H9 (cell line): ENCODE measurements around the gene PTPN23. TPM values are rescaled to one million over a fixed set of nuclear protein-coding genes. Genes with fewer than 3 reads are reported as not detected.

Source experiments
- DNase-seq: peaks from one replicate; pipeline ENCODE4 v3.0.0-alpha.2; 2017
- H2AFZ ChIP-seq: one replicate; pipeline ENCODE4 v1.6.1; 2013; ENCODE audit warnings: mild to moderate bottlenecking, low read length, control low read depth, moderate library complexity
- H2AK5ac ChIP-seq: 2 replicates; pipeline ENCODE4 v1.6.1; 2013; ENCODE audit warnings: low read length, control low read depth, mixed read lengths; ENCODE audit not compliant: insufficient read length
- H2BK120ac ChIP-seq: one replicate; pipeline ENCODE4 v1.6.1; 2013; ENCODE audit warnings: low read depth, mild to moderate bottlenecking, low read length, control low read depth, inconsistent platforms; ENCODE audit not compliant: poor library complexity, severe bottlenecking
- H2BK12ac ChIP-seq: 2 replicates; pipeline ENCODE4 v1.6.1; 2013; ENCODE audit warnings: low read length, control low read depth, mixed read lengths, low read depth; ENCODE audit not compliant: insufficient read length
- H2BK15ac ChIP-seq: 2 replicates; pipeline ENCODE4 v1.6.1; 2013; ENCODE audit warnings: low read depth, low read length, control low read depth
- H2BK20ac ChIP-seq: one replicate; pipeline ENCODE4 v1.6.1; 2013; ENCODE audit warnings: low read depth, mild to moderate bottlenecking, low read length, control low read depth, inconsistent platforms; ENCODE audit not compliant: poor library complexity, severe bottlenecking
- H2BK5ac ChIP-seq: 2 replicates; pipeline ENCODE4 v1.6.1; 2013; ENCODE audit warnings: low read length, control low read depth, mixed read lengths; ENCODE audit not compliant: insufficient read length
- H3K14ac ChIP-seq: 2 replicates; pipeline ENCODE4 v1.6.1; 2013; ENCODE audit warnings: low read length, control low read depth; ENCODE audit not compliant: insufficient read depth
- H3K18ac ChIP-seq: 2 replicates; pipeline ENCODE4 v1.6.1; 2013; ENCODE audit warnings: low read depth, mild to moderate bottlenecking, mixed read lengths, low read length, control low read depth; ENCODE audit not compliant: insufficient read length
- H3K23ac ChIP-seq: 2 replicates; pipeline ENCODE4 v1.6.1; 2013; ENCODE audit warnings: low read length, control low read depth, mixed read lengths, low read depth; ENCODE audit not compliant: insufficient read length
- H3K23me2 ChIP-seq: 2 replicates; pipeline ENCODE4 v1.6.1; 2013; ENCODE audit warnings: low read depth, mild to moderate bottlenecking, mixed read lengths, low read length, control low read depth; ENCODE audit not compliant: insufficient read length, poor library complexity, severe bottlenecking
- H3K27ac ChIP-seq: 2 replicates; pipeline ENCODE4 v1.5.1; 2013; ENCODE audit warnings: low read length, control low read depth, mixed read lengths, low read depth; ENCODE audit not compliant: insufficient read length
- H3K27me3 ChIP-seq: 2 replicates; pipeline ENCODE4 v1.6.1; 2013; ENCODE audit warnings: low read length, control low read depth, inconsistent platforms; ENCODE audit not compliant: insufficient read depth
- H3K4ac ChIP-seq: 2 replicates; pipeline ENCODE4 v1.6.1; 2013; ENCODE audit warnings: low read depth, mild to moderate bottlenecking, control low read depth, inconsistent platforms, low read length, moderate library complexity
- H3K4me1 ChIP-seq: 2 replicates; pipeline ENCODE4 v1.6.1; 2013; ENCODE audit warnings: low read length, control low read depth, inconsistent platforms; ENCODE audit not compliant: insufficient read depth
- H3K4me2 ChIP-seq: 2 replicates; pipeline ENCODE4 v1.6.1; 2013; ENCODE audit warnings: low read length, control low read depth, mixed read lengths; ENCODE audit not compliant: insufficient read length, insufficient read depth
- H3K56ac ChIP-seq: 2 replicates; pipeline ENCODE4 v1.6.1; 2013; ENCODE audit warnings: low read depth, mild to moderate bottlenecking, mixed read lengths, low read length, control low read depth; ENCODE audit not compliant: insufficient read length
- H3K79me1 ChIP-seq: 2 replicates; pipeline ENCODE4 v1.6.1; 2013; ENCODE audit warnings: low read depth, mild to moderate bottlenecking, moderate library complexity, low read length, control low read depth, inconsistent platforms; ENCODE audit not compliant: insufficient read depth, poor library complexity, severe bottlenecking
- H3K79me2 ChIP-seq: 2 replicates; pipeline ENCODE4 v1.6.1; 2013; ENCODE audit warnings: low read length, control low read depth, inconsistent platforms; ENCODE audit not compliant: insufficient read depth
- H3K9ac ChIP-seq: 2 replicates; pipeline ENCODE4 v1.6.1; 2013; ENCODE audit warnings: low read length, control low read depth, mixed read lengths; ENCODE audit not compliant: insufficient read length; ENCODE audit errors: extremely low read depth
- H3K9me3 ChIP-seq: one replicate; pipeline ENCODE4 v1.6.1; 2013; ENCODE audit warnings: low read depth, low read length, inconsistent platforms; ENCODE audit not compliant: control insufficient read depth
- H3T11ph ChIP-seq: one replicate; pipeline ENCODE4 v1.6.1; 2013; ENCODE audit warnings: mild to moderate bottlenecking, low read length, control low read depth, inconsistent platforms
- H4K20me1 ChIP-seq: one replicate; pipeline ENCODE4 v1.6.1; 2013; ENCODE audit not compliant: control insufficient read depth, insufficient read length, insufficient read depth
- H4K5ac ChIP-seq: 2 replicates; pipeline ENCODE4 v1.6.1; 2013; ENCODE audit warnings: low read depth, mild to moderate bottlenecking, mixed read lengths, low read length, control low read depth; ENCODE audit not compliant: insufficient read length
- H4K8ac ChIP-seq: replicated peaks from 2 replicates; pipeline ENCODE4 v1.6.1; 2013; ENCODE audit warnings: low read length, control low read depth, mixed read lengths, low read depth; ENCODE audit not compliant: insufficient read length
- H4K91ac ChIP-seq: 2 replicates; pipeline ENCODE4 v1.6.1; 2013; ENCODE audit warnings: low read depth, mild to moderate bottlenecking, moderate library complexity, mixed read lengths, low read length, control low read depth; ENCODE audit not compliant: insufficient read length
- H3K27ac Mint-ChIP-seq, 3 experiments: 2 replicates in 2 of 3; 3 replicates in 1 of 3; pipeline ENCODE4 v1.8.0; 2020 to 2021; ENCODE audit warnings: mixed read lengths in 3 of 3, mild to moderate bottlenecking in 1 of 3, moderate library complexity in 1 of 3
- H3K27me3 Mint-ChIP-seq: 2 replicates; pipeline ENCODE4 v1.8.0; 2021; ENCODE audit warnings: low read depth, mild to moderate bottlenecking, moderate library complexity, mixed read lengths
- H3K36me3 Mint-ChIP-seq, 3 experiments: 2 replicates in 2 of 3; 3 replicates in 1 of 3; pipeline ENCODE4 v1.8.0; 2020 to 2021; ENCODE audit warnings: low read depth in 3 of 3, mixed read lengths in 3 of 3; ENCODE audit not compliant: insufficient read depth in 1 of 3
- H3K4me1 Mint-ChIP-seq, 2 experiments: 2 replicates each; pipeline ENCODE4 v1.8.0; 2020; ENCODE audit warnings: mixed read lengths in 2 of 2
- H3K4me3 Mint-ChIP-seq, 2 experiments: 2 replicates in 1 of 2; 3 replicates in 1 of 2; pipeline ENCODE4 v1.8.0; 2020 to 2021; ENCODE audit warnings: mild to moderate bottlenecking in 2 of 2, mixed read lengths in 2 of 2, moderate library complexity in 1 of 2
- H3K9me3 Mint-ChIP-seq, 2 experiments: 2 replicates in 1 of 2; 3 replicates in 1 of 2; pipeline ENCODE4 v1.8.0; 2020; ENCODE audit warnings: mild to moderate bottlenecking in 2 of 2, mixed read lengths in 2 of 2, moderate library complexity in 1 of 2
- WGBS: extraction: QIAGEN DNeasy Blood & Tissue Kit; methylation state at CpG from one replicate; pipeline ENCODE4 v1.1.7; 2013; ENCODE audit warnings: missing lambda C conversion rate, low lambda C conversion rate, mixed read lengths; ENCODE audit not compliant: insufficient read length; ENCODE audit errors: extremely low coverage; 5-methylcytosine and 5-hydroxymethylcytosine counted together
- total RNA-seq: library from RNA; stranded (reverse); gene quantifications from 2 replicates; pipeline ENCODE4 v1.2.1, GENCODE V29; 2021
- TF ChIP-seq, protein P1 (sequence below): fragments of 200-600 bp; sonication (generic); conservative IDR thresholded peaks from 3 replicates; pipeline ENCODE4 v1.8.0; 2021; ENCODE audit warnings: antibody characterized with exemption, mild to moderate bottlenecking

The PTPN23 gene
- total RNA-seq, 1 experiment from 2014 or later = 42.2 TPM

DNA sequence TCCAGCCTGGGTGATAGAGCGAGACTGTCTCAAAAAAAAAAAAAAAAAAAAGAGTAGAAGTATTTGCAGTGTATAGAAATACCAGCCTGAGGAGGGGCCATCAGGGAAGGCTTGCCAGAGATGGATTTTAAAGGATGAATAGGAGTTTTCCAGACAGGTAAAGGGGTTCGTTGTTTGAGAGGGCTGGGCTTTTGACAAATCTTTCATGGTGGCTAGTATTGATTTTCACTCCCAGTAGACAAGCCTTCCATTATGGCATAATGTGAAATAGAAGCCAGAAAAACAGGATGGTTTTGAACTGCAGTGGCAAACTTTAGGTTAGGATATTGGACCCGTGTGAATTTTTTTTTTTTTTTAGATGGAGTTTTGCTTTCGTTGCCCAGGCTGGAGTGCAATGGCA, 3.6 kb downstream of the PTPN23 start:
- Histone ChIP-seq H2AFZ (no peak overlapping the region), H3K56ac (no peak overlapping the region), H3T11ph (no peak overlapping the region), H3K23ac (no peak overlapping the region), H3K18ac (no peak overlapping the region), H3K27ac (no peak overlapping the region), H2BK15ac (no peak overlapping the region), H2BK5ac (no peak overlapping the region), H2BK20ac (no peak overlapping the region), H4K20me1 (no peaks in the 10 kb centered on the region), H3K23me2 (peaks cover 16% of the 10 kb centered on the region), H3K79me2 (peaks cover 20% of the 10 kb centered on the region; the same call in 1 of the 2 replicates), H3K4me2 (no peak overlapping the region), H3K27me3 (no peaks in the 10 kb centered on the region), H3K4ac (no peak overlapping the region), H2BK12ac (no peak overlapping the region), H4K5ac (no peak overlapping the region), H2BK120ac (no peak overlapping the region), H3K9ac (no peak overlapping the region), H3K9me3 (no peaks in the 10 kb centered on the region), H4K91ac (no peak overlapping the region), H3K79me1 (peaks cover 6% of the 10 kb centered on the region), H3K14ac (no peak overlapping the region), H3K4me1 (no peaks in the 10 kb centered on the region), H4K8ac (no peak overlapping the region), H2AK5ac (no peak overlapping the region)
- Mint-ChIP-seq H3K4me1 (peaks cover 20 to 22% of the 10 kb centered on the region in 2 experiments), H3K4me3 (no peak overlapping the region), H3K27me3 (no peaks in the 10 kb centered on the region), H3K27ac (no peak overlapping the region), H3K9me3 (no peaks in the 10 kb centered on the region; a peak in 1 of 5 replicates), H3K36me3 (peaks cover 7 to 16% (median 13%) of the 10 kb centered on the region in 3 experiments; a peak in 6 of 7 replicates)
- no peak for DNase-seq
- TF ChIP-seq, protein P1, sequence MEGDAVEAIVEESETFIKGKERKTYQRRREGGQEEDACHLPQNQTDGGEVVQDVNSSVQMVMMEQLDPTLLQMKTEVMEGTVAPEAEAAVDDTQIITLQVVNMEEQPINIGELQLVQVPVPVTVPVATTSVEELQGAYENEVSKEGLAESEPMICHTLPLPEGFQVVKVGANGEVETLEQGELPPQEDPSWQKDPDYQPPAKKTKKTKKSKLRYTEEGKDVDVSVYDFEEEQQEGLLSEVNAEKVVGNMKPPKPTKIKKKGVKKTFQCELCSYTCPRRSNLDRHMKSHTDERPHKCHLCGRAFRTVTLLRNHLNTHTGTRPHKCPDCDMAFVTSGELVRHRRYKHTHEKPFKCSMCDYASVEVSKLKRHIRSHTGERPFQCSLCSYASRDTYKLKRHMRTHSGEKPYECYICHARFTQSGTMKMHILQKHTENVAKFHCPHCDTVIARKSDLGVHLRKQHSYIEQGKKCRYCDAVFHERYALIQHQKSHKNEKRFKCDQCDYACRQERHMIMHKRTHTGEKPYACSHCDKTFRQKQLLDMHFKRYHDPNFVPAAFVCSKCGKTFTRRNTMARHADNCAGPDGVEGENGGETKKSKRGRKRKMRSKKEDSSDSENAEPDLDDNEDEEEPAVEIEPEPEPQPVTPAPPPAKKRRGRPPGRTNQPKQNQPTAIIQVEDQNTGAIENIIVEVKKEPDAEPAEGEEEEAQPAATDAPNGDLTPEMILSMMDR = no peak
- WGBS = no CpG with 5 or more reads among the region's 4 CpGs
